Occipital lobe (tissue), 2 donors: Measurements from ENCODE around the gene UBXN10. TPM values are rescaled to one million over a fixed set of nuclear protein-coding genes. Genes with fewer than 3 reads are reported as not detected.
"Not testable (repeated sequence)": the region's sequence is repeated elsewhere in the genome, so short reads cannot be mapped to it uniquely, and the experiment has no call there.

Source experiments
- DNase-seq: peaks from one replicate; lab custom pipeline; 2025; lab: John Stamatoyannopoulos, UW
- total RNA-seq: library from RNA; depleted of rRNA; stranded (reverse); fragments of >200 nt; gene quantifications from one replicate; pipeline ENCODE4 v1.2.3, GENCODE V29; 2014

Gene UBXN10
- total RNA-seq, 1 donor from 2014 or later, result 1.6 TPM

GRCh38 chr1:20200966-20201365 lies 15.1 kb downstream of the UBXN10 start:
- no peak for DNase-seq

GRCh38 chr1:20202166-20202565 lies 16.3 kb downstream of the UBXN10 start:
- no peak for DNase-seq

GRCh38 chr1:20207546-20207945 lies 21.6 kb downstream of the UBXN10 start:
- DNase-seq, result no peak

GRCh38 chr1:20209471-20209870 lies 23.6 kb downstream of the UBXN10 start:
- DNase-seq, result no peak

GRCh38 chr1:20210736-20211460 lies 25.0 kb downstream of the UBXN10 start:
- DNase-seq, result no peak

GRCh38 chr1:20211511-20211931 lies 25.6 kb downstream of the UBXN10 start:
- DNase-seq, result no peak

- DNase-seq, result no peak
Observed at GRCh38 chr1:20212085-20212684, 26.3 kb downstream of the UBXN10 start.

GRCh38 chr1:20212685-20213331 lies 26.9 kb downstream of the UBXN10 start:
- DNase-seq, result no peak

- DNase-seq, result no peak
Observed at GRCh38 chr1:20215716-20216115, 29.8 kb downstream of the UBXN10 start.

- no peak for DNase-seq
Observed at GRCh38 chr1:20216574-20216973, 30.7 kb downstream of the UBXN10 start.

GRCh38 chr1:20219053-20219452 lies 33.2 kb downstream of the UBXN10 start:
- not testable (repeated sequence) for DNase-seq

GRCh38 chr1:20220036-20220435 lies 34.1 kb downstream of the UBXN10 start:
- DNase-seq, result no peak

- no peak for DNase-seq
Observed at GRCh38 chr1:20223106-20223505, 37.2 kb downstream of the UBXN10 start.

- DNase-seq, result no peak
Observed at GRCh38 chr1:20223551-20224419, 37.9 kb downstream of the UBXN10 start.

- DNase-seq, result no peak
Observed at GRCh38 chr1:20224546-20224945, 38.6 kb downstream of the UBXN10 start.

- no peak for DNase-seq
Observed at GRCh38 chr1:20227704-20228103, 41.8 kb downstream of the UBXN10 start.

GRCh38 chr1:20228314-20228825 lies 42.5 kb downstream of the UBXN10 start:
- peak; percentile 49 for DNase-seq

- no peak for DNase-seq
Observed at GRCh38 chr1:20229171-20229570, 43.3 kb downstream of the UBXN10 start.

GRCh38 chr1:20232564-20232963 lies 46.7 kb downstream of the UBXN10 start:
- DNase-seq, result not testable (repeated sequence)

GRCh38 chr1:20233394-20233793 lies 47.5 kb downstream of the UBXN10 start:
- no peak for DNase-seq

GRCh38 chr1:20233866-20234265 lies 48.0 kb downstream of the UBXN10 start:
- DNase-seq, result peak; percentile 60
